ENCODE data around the gene GTPBP3. TPM values are rescaled to one million over a fixed set of nuclear protein-coding genes. Genes with fewer than 3 reads are reported as not detected.

Gene GTPBP3
- total and polyA plus RNA-seq, 9 of the 15 experiments (the other 6 are each of a cell fraction or from before 2014, with no cell fraction given) = 4.9 to 124 (median 22.6) TPM

- TF ChIP-seq CREB5 (CRISPR knock-in tag; IDR thresholded peaks at IDR 0.05) (no peak), ZNF165 (CRISPR knock-in tag; IDR thresholded peaks at IDR 0.05; ENCODE audit: borderline replicate concordance) (no peak), CCNT2 (IDR thresholded peaks at IDR 0.05; ENCODE audit: borderline replicate concordance, extremely low read depth, insufficient read length, low read depth, low read length) (peak; percentile 95), NBN (IDR thresholded peaks at IDR 0.05; ENCODE audit: low read depth) (peak; percentile 98), HNRNPUL1 (IDR thresholded peaks at IDR 0.05; ENCODE audit: low read length) (no peak), PATZ1 (CRISPR knock-in tag; IDR thresholded peaks at IDR 0.05; ENCODE audit: borderline replicate concordance) (no peak), NRF1 (conservative IDR thresholded peaks at IDR 0.05 in 1 of 2, IDR thresholded peaks at IDR 0.05 in 1 of 2) (peak; percentile 70 to 77), ZNF512 (tag; IDR thresholded peaks at IDR 0.05) (no peak), TAF15 (IDR thresholded peaks at IDR 0.05; ENCODE audit: low read depth, low read length) (no peak), PTBP1 (IDR thresholded peaks at IDR 0.05; ENCODE audit: low read depth, low read length) (no peak; the same call in 1 of the 2 replicates), CREB3L1 (IDR thresholded peaks at IDR 0.05; ENCODE audit: borderline replicate concordance, low read depth) (peak; percentile 83; the same call in 1 of the 2 replicates), ZNF408 (CRISPR knock-in tag; IDR thresholded peaks at IDR 0.05; ENCODE audit: low read depth) (no peak), SPI1 (IDR thresholded peaks at IDR 0.05; ENCODE audit: borderline replicate concordance, low read depth, low read length) (no peak), YY1 (IDR thresholded peaks at IDR 0.05; ENCODE audit: borderline replicate concordance in 1 of 3, control insufficient read depth in 1 of 3, extremely low read depth in 1 of 3, insufficient read depth in 3 of 3, insufficient read length in 1 of 3, insufficient replicate concordance in 2 of 3, low read depth in 1 of 3, low read length in 2 of 3) (peak in 2 of 3 experiments; percentile 77 to 79), CSDE1 (IDR thresholded peaks at IDR 0.05) (no peak), ZNF76 (CRISPR knock-in tag; IDR thresholded peaks at IDR 0.05; ENCODE audit: borderline replicate concordance) (no peak), POLR3G (IDR thresholded peaks at IDR 0.05; ENCODE audit: extremely low read depth, insufficient read length, insufficient replicate concordance) (no peak), KDM1A (IDR thresholded peaks at IDR 0.05) (0 out of 4 replicates have a peak, but pooled peaks of 1 of the 2 experiments have one; percentile 13), ILK (tag; IDR thresholded peaks at IDR 0.05; ENCODE audit: borderline replicate concordance, low read depth) (no peak)
These were observed 2.6 kb upstream of the GTPBP3 start, which contains the start of gene ANO8 (continued) for GRCh38 chr19:17334414-17335409.
